ENCODE data around the gene DDX54.

- TF ChIP-seq CTCF (IDR thresholded peaks at IDR 0.05; ENCODE audit: borderline replicate concordance, extremely low read depth, low read length, poor library complexity, severe bottlenecking), result no peak
- TF ChIP-seq EZH2 (IDR thresholded peaks at IDR 0.05; ENCODE audit: borderline replicate concordance, low read depth, low read length, severe bottlenecking), result no peak
Measured at GRCh38 chr12:113111247-113111646, 74.0 kb downstream of the DDX54 start.

Data from DND-41 (cell line).